GM13976 (cell line): Measurements from ENCODE around the gene TACC2.

ENCODE experiments used
- DNase-seq: peaks from one replicate; pipeline ENCODE4 v3.0.0; 2012; ENCODE audit warnings: low spot score
- in situ Hi-C: fragments of 300-500 bp; cut with MboI; formaldehyde crosslinking; loops from one replicate; pipeline ENCODE4 v1.12.0; 2022; ENCODE audit warnings: low sequenced_read_pairs, mixed read lengths, inconsistent platforms; ENCODE audit not compliant: unreplicated experiment
- TF ChIP-seq, protein P1 (sequence below): IDR thresholded peaks from 2 replicates; pipeline ENCODE4 v1.5.1; 2012; ENCODE audit warnings: borderline replicate concordance, mild to moderate bottlenecking; ENCODE audit not compliant: insufficient read depth; ENCODE audit errors: extremely low read depth, missing control alignments, control extremely low read depth

TACC2 gene

DNA sequence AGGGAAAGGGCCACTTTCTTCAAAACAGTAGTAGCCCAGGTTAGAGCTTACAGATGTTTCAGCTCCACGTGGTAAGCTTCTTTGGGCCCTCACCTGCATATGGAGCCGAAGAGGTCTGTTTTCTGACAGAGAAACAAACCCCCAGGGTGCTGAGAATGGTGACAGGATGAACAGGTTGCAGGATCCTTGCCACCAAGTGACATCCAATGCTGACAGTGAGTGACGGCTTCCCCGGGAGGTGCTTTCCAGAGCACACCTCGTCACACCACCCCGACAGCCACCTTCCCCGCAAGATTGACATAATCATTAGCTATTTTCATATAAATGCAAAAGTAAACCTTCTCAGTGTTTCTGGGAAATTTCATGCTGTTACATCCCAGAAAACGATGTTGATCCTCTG lies 172.8 kb downstream of the TACC2 start:
- in situ Hi-C loops: no loop called here
- no peak for DNase-seq
- TF ChIP-seq, protein P1, sequence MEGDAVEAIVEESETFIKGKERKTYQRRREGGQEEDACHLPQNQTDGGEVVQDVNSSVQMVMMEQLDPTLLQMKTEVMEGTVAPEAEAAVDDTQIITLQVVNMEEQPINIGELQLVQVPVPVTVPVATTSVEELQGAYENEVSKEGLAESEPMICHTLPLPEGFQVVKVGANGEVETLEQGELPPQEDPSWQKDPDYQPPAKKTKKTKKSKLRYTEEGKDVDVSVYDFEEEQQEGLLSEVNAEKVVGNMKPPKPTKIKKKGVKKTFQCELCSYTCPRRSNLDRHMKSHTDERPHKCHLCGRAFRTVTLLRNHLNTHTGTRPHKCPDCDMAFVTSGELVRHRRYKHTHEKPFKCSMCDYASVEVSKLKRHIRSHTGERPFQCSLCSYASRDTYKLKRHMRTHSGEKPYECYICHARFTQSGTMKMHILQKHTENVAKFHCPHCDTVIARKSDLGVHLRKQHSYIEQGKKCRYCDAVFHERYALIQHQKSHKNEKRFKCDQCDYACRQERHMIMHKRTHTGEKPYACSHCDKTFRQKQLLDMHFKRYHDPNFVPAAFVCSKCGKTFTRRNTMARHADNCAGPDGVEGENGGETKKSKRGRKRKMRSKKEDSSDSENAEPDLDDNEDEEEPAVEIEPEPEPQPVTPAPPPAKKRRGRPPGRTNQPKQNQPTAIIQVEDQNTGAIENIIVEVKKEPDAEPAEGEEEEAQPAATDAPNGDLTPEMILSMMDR: no peak

DNA sequence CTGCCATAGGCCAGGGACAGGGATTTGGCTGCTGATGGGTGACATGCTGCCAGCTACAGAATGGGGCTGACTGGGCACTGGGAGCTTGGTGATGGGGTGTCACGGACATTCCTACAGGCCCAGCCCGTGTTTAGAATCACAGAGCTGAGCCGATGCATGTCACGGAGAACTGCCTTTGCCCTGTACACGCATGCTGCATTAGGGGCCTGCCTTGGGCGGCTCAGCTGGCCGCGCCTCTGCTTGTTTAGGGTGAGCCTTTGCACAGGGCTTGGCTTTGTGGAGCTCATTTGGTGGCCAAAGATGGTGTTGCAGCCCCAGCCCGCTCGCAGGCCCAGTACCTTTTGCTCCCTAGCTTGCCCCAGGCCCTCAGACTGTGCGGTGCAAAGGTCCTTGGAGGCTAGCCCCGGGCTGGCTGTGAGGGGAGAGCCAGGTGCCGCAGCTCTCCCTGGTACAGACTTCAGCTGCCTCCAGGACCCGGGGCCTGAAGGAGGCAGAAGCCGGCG lies 173.8 kb downstream of the TACC2 start:
- no peak for DNase-seq
- in situ Hi-C loops: no loop called here

DNA sequence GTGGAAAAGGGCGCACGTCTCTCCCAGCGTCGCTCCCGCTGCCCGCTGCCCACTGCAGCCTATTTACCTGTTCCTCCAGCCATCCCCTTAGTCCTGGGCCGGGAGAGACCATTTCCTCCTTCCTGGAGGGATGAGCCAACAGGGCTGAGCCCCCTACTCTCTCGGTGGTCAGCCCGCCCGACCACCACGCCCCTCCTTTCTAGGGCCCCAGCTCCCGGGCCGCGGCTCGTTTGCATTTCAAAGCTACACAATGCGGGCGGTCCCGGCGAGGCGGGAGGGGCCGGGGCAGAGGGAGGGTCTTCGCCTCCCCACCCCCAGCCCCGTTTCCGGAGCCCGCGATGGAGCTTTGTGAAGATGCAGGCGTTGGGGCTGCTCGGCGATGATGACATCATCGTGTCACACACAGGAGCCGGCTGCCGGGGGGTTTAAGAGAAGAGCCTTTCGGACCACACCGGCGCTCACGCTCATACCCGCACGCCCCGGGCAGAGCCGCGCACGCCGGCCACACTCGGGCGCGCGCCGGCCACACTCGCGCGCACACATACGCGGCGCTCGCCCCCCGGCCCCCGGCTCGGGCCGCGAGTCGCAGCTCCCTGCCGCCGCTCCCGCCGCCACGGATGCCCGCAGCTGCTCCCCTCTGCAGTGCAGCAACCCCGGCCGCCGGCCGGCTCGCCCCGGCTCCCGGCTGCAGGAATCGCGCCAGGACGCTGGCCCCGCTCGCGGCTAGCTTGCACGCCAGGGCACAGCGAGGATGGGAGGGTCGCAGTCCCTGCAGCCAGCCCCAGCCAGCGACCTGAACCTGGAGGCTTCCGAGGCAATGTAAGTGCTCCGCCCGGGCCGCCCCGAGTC lies 174.4 kb downstream of the TACC2 start:
- DNase-seq: no peak
- in situ Hi-C loops: no loop called here
- TF ChIP-seq, protein P1: no peak

More for the DNA sequence above, 173.8 kb downstream of the TACC2 start:
- TF ChIP-seq, protein P1: no peak

DNA sequence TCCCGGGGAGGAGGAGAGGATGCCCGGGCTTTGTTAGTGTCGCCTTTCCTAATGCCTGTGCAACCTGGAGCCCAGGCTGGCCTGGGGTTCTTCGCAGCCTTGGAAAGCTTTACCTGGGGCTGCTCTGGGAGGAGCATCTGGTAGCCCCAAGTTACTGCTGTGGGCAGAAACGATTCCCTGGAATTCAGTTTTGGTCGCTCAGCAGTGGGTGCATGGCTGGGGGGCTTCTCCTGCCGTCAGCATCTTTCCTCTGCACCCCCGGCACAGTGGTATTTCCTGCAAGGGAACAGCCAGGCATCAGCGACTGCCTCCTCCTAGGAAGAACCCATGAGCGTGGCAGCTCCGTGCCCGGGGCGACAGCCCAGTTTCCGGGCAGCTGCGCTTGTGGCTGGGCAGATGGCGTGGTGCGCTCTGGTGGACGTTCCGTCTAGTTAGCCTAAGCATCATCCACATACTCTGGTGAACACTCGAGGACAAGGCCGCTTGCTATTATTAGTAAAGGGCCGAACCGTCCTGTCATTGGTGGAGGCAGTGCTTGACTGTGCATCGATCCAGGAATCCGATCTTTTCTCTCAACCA lies 175.1 kb downstream of the TACC2 start:
- TF ChIP-seq, protein P1: no peak
- no peak for DNase-seq
- in situ Hi-C loops: no loop called here

DNA sequence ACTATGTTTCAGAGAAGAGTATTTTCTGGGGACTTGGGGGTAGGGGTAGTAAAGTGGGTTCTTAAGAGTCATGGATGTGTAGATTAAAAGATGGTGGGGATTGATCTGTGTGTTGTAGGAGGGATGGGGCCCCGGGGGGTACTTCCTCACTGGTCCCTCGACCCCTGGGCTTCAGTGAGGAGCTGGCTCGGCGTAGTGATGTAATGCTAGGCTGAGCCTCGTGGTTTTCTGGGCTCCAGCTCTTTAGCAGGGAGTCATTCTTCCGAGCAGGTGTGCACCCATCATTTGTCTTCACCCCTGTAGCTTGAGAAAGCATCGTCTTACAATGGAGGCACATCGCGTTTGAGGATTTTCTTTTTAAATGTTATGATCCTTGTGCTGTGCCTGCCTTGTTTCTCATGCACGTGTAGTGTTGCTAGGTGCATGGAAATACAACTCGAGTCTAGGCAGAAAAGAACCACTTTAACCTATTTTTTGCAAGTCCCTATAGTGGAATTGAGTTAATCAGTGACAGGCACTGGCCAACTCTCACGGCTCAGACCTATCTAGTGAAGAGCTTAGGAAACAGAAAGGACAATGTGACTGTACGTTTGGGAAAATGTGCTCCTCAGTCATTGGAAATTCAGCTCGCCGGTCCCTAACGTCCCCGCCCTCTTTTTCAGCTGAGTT lies 176.0 kb downstream of the TACC2 start:
- TF ChIP-seq, protein P1: no peak
- no peak for DNase-seq

DNA sequence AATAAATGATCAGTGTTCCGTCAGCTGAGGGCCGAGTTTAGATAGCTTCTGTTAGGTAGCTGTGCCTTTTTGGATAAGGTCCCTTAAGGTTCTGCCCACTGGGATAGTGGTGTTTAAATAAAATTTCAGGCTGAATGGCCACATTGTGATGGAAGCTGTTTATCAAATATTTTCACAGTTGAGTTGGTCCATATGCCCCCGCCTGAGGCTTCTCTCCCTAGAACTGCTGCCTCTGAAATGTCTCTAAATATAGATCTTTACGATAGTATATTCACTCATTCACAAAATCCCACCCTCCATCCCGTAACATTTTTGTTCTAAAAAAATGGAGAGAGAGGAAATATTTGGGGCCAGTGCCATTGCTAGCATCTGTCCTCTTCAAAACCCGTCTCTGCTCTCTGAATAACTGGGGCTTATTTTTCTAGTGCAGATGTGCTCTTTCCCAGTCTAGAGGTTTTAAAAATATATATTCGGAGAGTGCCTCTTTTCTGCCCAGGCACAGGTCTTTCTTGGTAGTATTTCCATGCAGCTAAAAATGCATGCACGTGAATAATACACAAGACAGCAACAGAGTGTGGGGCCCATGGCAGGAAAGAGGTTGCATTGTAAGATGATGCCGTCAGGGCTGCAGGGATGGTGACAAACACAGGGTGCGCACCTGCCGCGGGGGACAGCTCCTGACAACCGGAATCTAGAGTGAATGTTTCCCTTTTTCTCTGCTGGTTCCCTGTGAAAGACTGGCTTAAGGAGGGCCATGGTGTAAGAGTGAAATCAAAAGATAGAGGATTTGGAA lies 176.7 kb downstream of the TACC2 start:
- TF ChIP-seq, protein P1: no peak
- in situ Hi-C loops: no loop called here
- DNase-seq: no peak

More for the DNA sequence above, 176.0 kb downstream of the TACC2 start:
- in situ Hi-C loops: no loop called here
